Measurements from ENCODE around the gene NBAS.

DNA sequence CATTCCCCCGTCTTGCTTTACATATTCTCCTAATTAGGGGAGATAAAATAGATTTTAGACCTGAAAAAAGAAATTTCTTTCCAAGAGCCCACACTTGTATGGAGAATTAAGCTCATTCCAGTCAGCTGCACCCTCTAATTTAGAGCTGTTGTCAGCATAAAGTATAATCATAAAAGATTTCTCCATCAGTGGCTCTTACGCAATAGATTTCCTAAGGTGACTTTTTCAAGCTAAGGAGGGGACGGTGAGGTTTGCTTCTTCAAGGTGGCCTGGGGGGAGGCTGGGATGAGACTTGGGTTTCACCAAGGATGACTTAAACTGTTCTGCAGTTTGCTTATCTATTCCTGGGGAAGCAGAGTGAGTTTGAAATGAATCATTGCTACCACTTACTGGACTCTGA lies 426.2 kb downstream of the NBAS start:
- TF ChIP-seq CTCF (IDR thresholded peaks at IDR 0.05) = no peak
- no peak for TF ChIP-seq POLR2A (IDR thresholded peaks at IDR 0.05)

Measured in esophagus squamous epithelium (tissue), 4 donors.